GM21515 (cell line): ENCODE results near the gene HPS1.

ENCODE experiments used
- ATAC-seq: cut with Tn5 transposase; IDR thresholded peaks from one replicate; pipeline ENCODE4 v1.9.1; 2021; ENCODE audit not compliant: unreplicated experiment

Gene HPS1

GRCh38 chr10:98433881-98434732 is 12.6 kb downstream of the HPS1 start:
- ATAC-seq, result no peak

GRCh38 chr10:98433371-98433770 is 13.4 kb downstream of the HPS1 start:
- ATAC-seq, result no peak

GRCh38 chr10:98432330-98432729 is 14.4 kb downstream of the HPS1 start:
- ATAC-seq, result no peak

GRCh38 chr10:98431016-98431415 is 15.7 kb downstream of the HPS1 start:
- ATAC-seq, result no peak

GRCh38 chr10:98430427-98430826 is 16.3 kb downstream of the HPS1 start:
- ATAC-seq, result no peak

GRCh38 chr10:98429320-98430072 is 17.2 kb downstream of the HPS1 start:
- no peak for ATAC-seq

- no peak for ATAC-seq
Measured at GRCh38 chr10:98427011-98427515, 19.7 kb downstream of the HPS1 start.

- ATAC-seq, result no peak
Measured at GRCh38 chr10:98425511-98426352, 21.0 kb downstream of the HPS1 start.

- no peak for ATAC-seq
Measured at GRCh38 chr10:98424295-98425254, 22.2 kb downstream of the HPS1 start.

- no peak for ATAC-seq
Measured at GRCh38 chr10:98423691-98424120, 23.0 kb downstream of the HPS1 start.

- no peak for ATAC-seq
Measured at GRCh38 chr10:98422182-98422581, 24.6 kb downstream of the HPS1 start.

- no peak for ATAC-seq
Measured at GRCh38 chr10:98420786-98421185, 25.9 kb downstream of the HPS1 start.

GRCh38 chr10:98419469-98420261 is 27.1 kb downstream of the HPS1 start:
- ATAC-seq, result no peak

- ATAC-seq, result no peak
Measured at GRCh38 chr10:98418665-98419468, 27.9 kb downstream of the HPS1 start.

GRCh38 chr10:98417973-98418664 is 28.6 kb downstream of the HPS1 start:
- no peak for ATAC-seq

- no peak for ATAC-seq
Measured at GRCh38 chr10:98417481-98417959, 29.2 kb downstream of the HPS1 start.

- no peak for ATAC-seq
Measured at GRCh38 chr10:98416606-98417388, 29.9 kb downstream of the HPS1 start.
